Adrenal gland (tissue), 12 donors: Measurements from ENCODE around the gene ARL6IP4. TPM values are rescaled to one million over a fixed set of nuclear protein-coding genes. Genes with fewer than 3 reads are reported as not detected.

Experiments used
- DNase-seq, 7 donors: peaks; one replicate each; pipeline ENCODE4 v3.0.0-alpha.2; 2019 to 2020
- H3K27ac ChIP-seq, 5 donors: fragments of 200-600 bp; sonication (generic) in 4 of 5; 1 replicate in 3 of 5; 2 replicates in 2 of 5; pipeline versions ENCODE4 v1.5.1 to v1.8.0; 2016 to 2020; ENCODE audit warnings: mild to moderate bottlenecking in 1 of 5
- H3K27me3 ChIP-seq: fragments of 200-600 bp; 2 replicates; pipeline ENCODE4 v1.8.0; 2021
- H3K36me3 ChIP-seq, 2 donors: fragments of 200-600 bp; replicated peaks in 1 of 2; 1 replicate in 1 of 2; 2 replicates in 1 of 2; pipeline versions ENCODE4 v1.5.1 to v1.8.0; 2018 to 2022
- H3K4me1 ChIP-seq, 2 donors: fragments of 200-600 bp; replicated peaks in 1 of 2; 1 replicate in 1 of 2; 2 replicates in 1 of 2; pipeline versions ENCODE4 v1.5.1 to v1.8.0; 2018 to 2021
- H3K4me3 ChIP-seq, 4 donors: fragments of 200-600 bp; sonication (generic) in 3 of 4; one replicate each; pipeline ENCODE4 v1.5.1; 2016 to 2018
- H3K9me3 ChIP-seq, 3 donors: fragments of 200-600 bp; sonication (generic) in 1 of 3; replicated peaks in 1 of 3; 1 replicate in 2 of 3; 2 replicates in 1 of 3; pipeline versions ENCODE4 v1.5.1 to v1.8.0; 2016 to 2021
- POLR2A ChIP-seq, 2 donors: fragments of 450-650 bp; IDR thresholded peaks; one replicate each; pipeline ENCODE4 v1.6.1; 2017; ENCODE audit warnings: antibody characterized with exemption in 2 of 2, mild to moderate bottlenecking in 2 of 2, moderate library complexity in 1 of 2
- WGBS, 4 donors: extraction: QIAGEN DNeasy Blood & Tissue Kit in 2 of 4; methylation state at CpG; one replicate each; pipeline versions ENCODE4 v1.1.5 to v1.1.7; 2013 to 2017; 5-methylcytosine and 5-hydroxymethylcytosine counted together
- intact Hi-C, 2 donors: fragments of 100-400 bp; cut with DNase I; formaldehyde crosslinking; loops; one replicate each; pipeline versions ENCODE4 v1.14.1 to v1.15.0; 2022 to 2023
- polyA plus RNA-seq, 3 donors: library from polyadenylated mRNA; stranded (reverse); fragments of 200-250 nt in 2 of 3; fragments of 350-450 nt in 1 of 3; fragmentation: Illumina TruSeq in 1 of 3; extraction: RNeasy Lipid Tissue Mini Kit (QIAGEN cat#74804) in 1 of 3; gene quantifications; one replicate each; pipeline ENCODE4 v1.2.3, GENCODE V29; 2013 to 2014
- total RNA-seq, 9 donors: library from RNA; depleted of rRNA in 4 of 9; stranded (reverse); fragments of >200 nt in 4 of 9; fragments of 120-200 nt in 1 of 9; fragmentation: NEBNext Ultra II Directional in 1 of 9; extraction: Animal tissue kit (Norgen Biotek cat#: 25700) in 1 of 9; gene quantifications; one replicate each; pipeline versions ENCODE4 v1.1.0 to v1.2.4, GENCODE V29; 2013 to 2023
- TF ChIP-seq, protein P1 (sequence below), 6 experiments: fragments of 450-650 bp in 4 of 6; fragments of 200-600 bp in 2 of 6; sonication (generic) in 1 of 6; IDR thresholded peaks; 1 replicate in 5 of 6; 2 replicates in 1 of 6; pipeline versions ENCODE4 v1.5.1 to v1.8.0; 2016 to 2021; ENCODE audit warnings: antibody characterized with exemption in 6 of 6, mild to moderate bottlenecking in 2 of 6, moderate library complexity in 1 of 6
- donor health status: healthy with polysubstance abuse.
- donor health status: Bipolar disorder and iron deficiency.
- donor health status: DM: yes; HTN: yes; CAD: no.
- donor health status: DM: no; HTN: no; CAD: no.
- donor health status: DM: no; HTN: no; CAD: no.
- donor health status: DM: yes; HTN: yes; CAD: no.

The ARL6IP4 gene
- total and polyA plus RNA-seq, 12 donors, result 192 to 709 (median 296) TPM

DNA sequence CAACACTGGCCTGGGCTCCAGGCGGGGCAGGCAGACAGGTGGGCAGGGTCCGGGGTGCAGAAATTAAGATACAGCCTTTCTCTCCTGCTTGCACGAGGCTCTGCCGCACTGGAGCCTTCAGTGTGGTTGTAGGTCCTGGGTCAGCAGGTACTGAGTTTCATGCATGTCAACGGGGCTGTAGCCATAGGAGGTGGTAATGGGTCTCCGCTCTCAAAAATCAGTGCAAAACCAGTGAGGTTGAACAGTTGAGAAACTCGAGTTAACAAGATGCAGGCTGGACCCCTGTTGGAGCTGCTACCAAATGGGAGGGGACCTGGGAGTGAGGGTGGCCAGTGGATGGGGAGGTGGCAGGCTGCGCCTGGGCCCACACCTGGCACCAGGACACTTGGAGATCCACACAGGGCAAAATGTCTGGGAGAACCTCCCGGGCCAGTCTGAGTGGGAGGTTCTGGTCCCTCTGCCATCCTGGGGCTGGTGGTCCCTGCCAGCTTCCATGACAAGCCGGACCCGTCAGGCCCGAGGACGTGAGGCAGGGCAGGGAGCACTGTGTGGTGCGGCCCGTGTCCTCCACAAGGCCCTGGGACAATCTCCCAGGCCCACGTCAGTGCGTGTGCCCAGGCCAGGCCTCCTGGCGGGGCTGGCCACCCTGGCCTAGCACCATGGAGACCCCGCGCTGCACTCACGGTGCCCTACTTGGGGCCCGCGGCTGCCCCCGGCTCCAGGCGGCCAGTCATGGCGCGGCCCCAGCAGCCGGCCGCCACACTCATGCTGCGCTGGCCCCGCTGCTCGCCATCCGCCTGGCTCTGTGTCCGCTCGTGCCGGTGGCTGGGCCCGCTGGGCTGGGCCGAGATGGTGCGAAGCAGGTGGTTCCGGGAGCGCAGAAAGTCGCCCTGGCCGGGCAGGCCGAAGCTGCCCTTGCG lies 5.1 kb downstream of the ARL6IP4 start:
- TF ChIP-seq, protein P1, sequence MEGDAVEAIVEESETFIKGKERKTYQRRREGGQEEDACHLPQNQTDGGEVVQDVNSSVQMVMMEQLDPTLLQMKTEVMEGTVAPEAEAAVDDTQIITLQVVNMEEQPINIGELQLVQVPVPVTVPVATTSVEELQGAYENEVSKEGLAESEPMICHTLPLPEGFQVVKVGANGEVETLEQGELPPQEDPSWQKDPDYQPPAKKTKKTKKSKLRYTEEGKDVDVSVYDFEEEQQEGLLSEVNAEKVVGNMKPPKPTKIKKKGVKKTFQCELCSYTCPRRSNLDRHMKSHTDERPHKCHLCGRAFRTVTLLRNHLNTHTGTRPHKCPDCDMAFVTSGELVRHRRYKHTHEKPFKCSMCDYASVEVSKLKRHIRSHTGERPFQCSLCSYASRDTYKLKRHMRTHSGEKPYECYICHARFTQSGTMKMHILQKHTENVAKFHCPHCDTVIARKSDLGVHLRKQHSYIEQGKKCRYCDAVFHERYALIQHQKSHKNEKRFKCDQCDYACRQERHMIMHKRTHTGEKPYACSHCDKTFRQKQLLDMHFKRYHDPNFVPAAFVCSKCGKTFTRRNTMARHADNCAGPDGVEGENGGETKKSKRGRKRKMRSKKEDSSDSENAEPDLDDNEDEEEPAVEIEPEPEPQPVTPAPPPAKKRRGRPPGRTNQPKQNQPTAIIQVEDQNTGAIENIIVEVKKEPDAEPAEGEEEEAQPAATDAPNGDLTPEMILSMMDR (IDR thresholded peaks at IDR 0.05), result no peak
- TF ChIP-seq POLR2A (IDR thresholded peaks at IDR 0.05), result no peak
- H3K9me3 ChIP-seq, result no peaks in the 10 kb centered on the region
- 69 to 84% (median 80%) methylated on average over 14 to 45 of the region's 45 CpGs for WGBS, 4 donors
- no peaks in the 10 kb centered on the region for H3K27me3 ChIP-seq
- DNase-seq, result peak in 2 of 7 donors; percentile 29
- peak overlapping the region; percentile 2 to 90 (median 87) for H3K27ac ChIP-seq
- H3K36me3 ChIP-seq, result peaks cover 0 to 50% of the 10 kb centered on the region in 2 donors
- no peak overlapping the region for H3K4me3 ChIP-seq
- intact Hi-C loops, result loop anchor here (5.0 kb wide), 2 partner anchors 177 to 252 kb away; no protein-coding TSS in a partner anchor
- peaks cover 37 to 49% of the 10 kb centered on the region in 2 donors for H3K4me1 ChIP-seq

DNA sequence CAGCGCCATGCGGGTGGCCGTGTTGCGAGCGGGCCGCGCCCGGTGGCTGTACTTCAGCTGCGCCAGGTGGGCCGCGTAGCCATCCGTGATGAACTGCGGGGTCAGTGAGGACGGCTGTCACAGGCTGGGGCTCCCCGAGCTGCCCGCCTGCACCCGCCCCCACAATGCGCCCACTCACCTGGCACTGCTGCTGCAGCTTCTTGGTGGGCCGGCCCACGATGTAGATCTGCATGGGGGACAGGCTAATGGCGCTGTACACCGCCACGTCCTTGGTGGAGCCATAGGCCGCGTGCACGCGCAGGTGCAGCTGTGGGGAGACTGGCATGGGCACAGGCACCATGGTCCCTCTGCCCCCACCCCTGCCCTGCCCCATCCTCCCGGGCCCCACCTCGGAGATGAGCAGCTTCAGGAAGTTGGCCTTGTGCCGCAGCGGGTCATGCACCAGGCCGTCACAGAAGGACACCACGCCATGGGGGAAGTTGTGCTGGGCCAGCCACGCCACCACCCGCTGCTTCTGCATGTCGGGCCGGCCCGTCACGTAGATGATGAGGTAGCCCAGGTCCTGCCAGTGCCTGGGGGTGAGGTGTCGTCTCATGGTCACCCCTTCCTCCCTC lies 5.9 kb downstream of the ARL6IP4 start:
- peak overlapping the region in 1 of 5 donors; percentile 90 for H3K27ac ChIP-seq
- intact Hi-C loops, result loop anchor here (5.0 kb wide), 2 partner anchors 176 to 251 kb away; no protein-coding TSS in a partner anchor
- 88 to 94% (median 93%) methylated on average over 15 to 40 of the region's 40 CpGs for WGBS, 4 donors
- peak in 2 of 7 donors; percentile 27 to 33 for DNase-seq
- H3K27me3 ChIP-seq, result no peaks in the 10 kb centered on the region
- no peak overlapping the region for H3K4me3 ChIP-seq
- peaks cover 35 to 46% of the 10 kb centered on the region in 2 donors for H3K4me1 ChIP-seq
- H3K9me3 ChIP-seq, result no peaks in the 10 kb centered on the region
- peaks cover 0 to 57% of the 10 kb centered on the region in 2 donors for H3K36me3 ChIP-seq
- no peak for TF ChIP-seq POLR2A (IDR thresholded peaks at IDR 0.05)
- TF ChIP-seq, protein P1 (IDR thresholded peaks at IDR 0.05), result no peak

DNA sequence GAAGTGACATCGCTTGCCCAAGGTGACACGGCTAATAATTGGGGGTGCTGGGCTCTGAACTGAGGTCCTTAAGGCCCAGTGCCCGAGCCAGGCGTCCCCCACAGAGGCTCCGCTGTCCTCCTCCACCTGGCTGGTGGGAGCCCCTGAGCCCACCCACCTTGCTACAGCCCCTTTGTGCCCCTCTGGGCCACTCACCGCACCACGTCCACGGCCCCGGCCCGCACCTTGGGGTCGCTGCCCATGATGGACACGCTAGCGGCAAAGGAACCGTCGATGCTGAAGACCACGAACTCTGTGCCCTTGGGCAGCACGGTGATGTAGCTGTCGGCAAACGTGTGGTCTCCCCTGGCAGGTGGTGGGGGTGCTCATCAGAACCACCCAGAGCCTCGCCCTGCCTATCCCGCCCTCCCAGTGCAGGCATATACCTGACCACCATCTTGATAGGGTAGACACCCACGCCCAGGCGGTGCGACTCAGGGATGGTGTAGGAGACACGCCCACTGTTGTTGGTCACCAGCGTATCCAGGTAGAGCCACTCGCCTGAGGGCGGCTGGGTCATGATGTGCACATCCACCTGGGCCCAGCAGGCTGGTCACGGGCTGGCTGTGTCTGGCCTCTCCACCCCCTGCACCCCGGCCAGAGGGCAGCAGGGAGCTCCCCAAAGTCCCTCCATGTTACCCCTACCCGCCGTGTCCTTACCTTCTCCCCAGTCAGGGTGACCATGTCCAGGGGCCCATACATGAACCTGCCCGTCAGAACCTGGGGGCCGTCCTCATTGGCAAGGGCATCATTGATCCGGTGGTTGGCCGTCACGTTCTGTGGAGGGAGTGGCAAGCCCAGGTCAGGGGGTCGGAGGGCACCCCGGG lies 6.8 kb downstream of the ARL6IP4 start:
- 92 to 94% (median 93%) methylated on average over 6 to 39 of the region's 39 CpGs for WGBS, 4 donors
- no peaks in the 10 kb centered on the region for H3K9me3 ChIP-seq
- H3K27me3 ChIP-seq, result no peaks in the 10 kb centered on the region
- peak in 2 of 7 donors; percentile 21 to 26 for DNase-seq
- peaks cover 26 to 37% of the 10 kb centered on the region in 2 donors for H3K4me1 ChIP-seq
- TF ChIP-seq POLR2A (IDR thresholded peaks at IDR 0.05), result no peak
- TF ChIP-seq, protein P1 (IDR thresholded peaks at IDR 0.05), result no peak
- H3K27ac ChIP-seq, result no peak overlapping the region
- peaks cover 0 to 62% of the 10 kb centered on the region in 2 donors for H3K36me3 ChIP-seq
- H3K4me3 ChIP-seq, result no peak overlapping the region
- intact Hi-C loops, result loop anchor here (5.0 kb wide), 2 partner anchors 175 to 250 kb away; no protein-coding TSS in a partner anchor
